Stimulated activated CD4-positive, alpha-beta T cell treated with anti-CD3 and anti-CD28 coated beads, Interleukin-2, amount 100 ng/mL, for 24 hours (primary cell): ENCODE data around the gene KIAA1958.
"Not testable (repeated sequence)": the region's sequence is repeated elsewhere in the genome, so short reads cannot be mapped to it uniquely, and the experiment has no call there.

Experiments
- DNase-seq, 2 donors: peaks; one replicate each; pipeline ENCODE4 v3.0.0-alpha.2; 2020

Gene KIAA1958

GRCh38 chr9:112556497-112557442, 70.1 kb downstream of the KIAA1958 start:
- no peak for DNase-seq

GRCh38 chr9:112558476-112558875, 71.8 kb downstream of the KIAA1958 start:
- DNase-seq, result no peak

GRCh38 chr9:112558978-112559377, 72.4 kb downstream of the KIAA1958 start:
- no peak for DNase-seq

- DNase-seq, result no peak
Observed at GRCh38 chr9:112559629-112560413, 73.2 kb downstream of the KIAA1958 start.

- DNase-seq, result no peak
Observed at GRCh38 chr9:112562235-112562958, 75.8 kb downstream of the KIAA1958 start.

- DNase-seq, result no peak
Observed at GRCh38 chr9:112569186-112569585, 82.6 kb downstream of the KIAA1958 start.

GRCh38 chr9:112570671-112571167, 84.1 kb downstream of the KIAA1958 start:
- no peak for DNase-seq

- DNase-seq, result no peak
Observed at GRCh38 chr9:112571624-112572355, 85.2 kb downstream of the KIAA1958 start.

GRCh38 chr9:112572416-112572815, 85.8 kb downstream of the KIAA1958 start:
- no peak for DNase-seq

- DNase-seq, result no peak
Observed at GRCh38 chr9:112574008-112574407, 87.4 kb downstream of the KIAA1958 start.

GRCh38 chr9:112575107-112575506, 88.5 kb downstream of the KIAA1958 start:
- DNase-seq, result no peak

GRCh38 chr9:112581469-112582176, 95.0 kb downstream of the KIAA1958 start:
- no peak for DNase-seq

GRCh38 chr9:112582371-112583262, 96.0 kb downstream of the KIAA1958 start:
- no peak for DNase-seq

GRCh38 chr9:112586599-112587155, 100.0 kb downstream of the KIAA1958 start:
- no peak for DNase-seq

- not testable (repeated sequence) for DNase-seq
Observed at GRCh38 chr9:112591875-112592274, 105.2 kb downstream of the KIAA1958 start.

- no peak for DNase-seq
Observed at GRCh38 chr9:112599732-112600131, 113.1 kb downstream of the KIAA1958 start.

GRCh38 chr9:112601636-112602035, 115.0 kb downstream of the KIAA1958 start:
- DNase-seq, result no peak

GRCh38 chr9:112604790-112605189, 118.2 kb downstream of the KIAA1958 start:
- DNase-seq, result no peak

- DNase-seq, result no peak
Observed at GRCh38 chr9:112605518-112605917, 118.9 kb downstream of the KIAA1958 start.
